Measurements from ENCODE around the gene RACGAP1.

The RACGAP1 gene

DNA sequence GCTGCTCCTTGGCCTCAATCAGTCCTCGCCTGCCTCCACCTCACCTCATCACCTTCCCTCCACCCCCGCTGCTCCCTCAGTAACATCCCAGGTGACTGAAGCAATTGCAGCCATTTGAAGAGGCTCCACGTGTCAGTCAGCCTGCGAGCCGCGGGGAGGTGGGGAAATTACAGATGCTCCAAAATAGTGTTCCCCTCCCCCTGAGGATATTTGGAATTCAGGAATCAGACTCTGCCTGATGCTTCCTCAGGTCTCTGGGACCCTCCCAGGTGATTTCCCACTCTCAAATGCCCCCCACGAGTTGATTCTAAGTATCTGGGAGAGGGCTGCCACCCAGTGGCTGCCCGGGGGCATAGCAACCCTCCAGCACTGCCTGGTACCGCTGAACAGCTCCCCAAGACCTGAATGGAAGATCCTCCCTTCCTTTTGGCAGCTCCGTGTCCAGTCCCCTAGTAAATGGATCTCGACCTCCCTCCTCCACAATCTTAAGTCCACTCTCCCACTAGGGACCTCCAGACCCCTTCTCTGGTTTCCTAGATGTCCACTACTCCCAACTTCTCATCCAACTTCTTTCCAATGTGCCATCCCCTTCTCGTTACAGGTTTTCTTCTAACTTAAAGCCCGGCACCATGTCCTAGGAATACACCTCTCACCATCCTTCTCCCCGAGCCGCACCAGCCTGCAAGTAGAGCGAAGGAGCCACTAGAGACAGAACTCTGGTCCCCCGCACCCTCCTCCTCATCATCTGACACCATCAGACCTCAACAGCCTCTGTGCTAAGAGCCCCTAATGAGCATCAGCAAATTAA, 30.7 kb upstream of the RACGAP1 start:
- no peak overlapping the region for H3K4me3 ChIP-seq (replicated peaks; ENCODE audit: low read depth, low read length)
- DNase-seq (ENCODE audit: low read depth): peak; percentile 48
- TF ChIP-seq, protein P1, sequence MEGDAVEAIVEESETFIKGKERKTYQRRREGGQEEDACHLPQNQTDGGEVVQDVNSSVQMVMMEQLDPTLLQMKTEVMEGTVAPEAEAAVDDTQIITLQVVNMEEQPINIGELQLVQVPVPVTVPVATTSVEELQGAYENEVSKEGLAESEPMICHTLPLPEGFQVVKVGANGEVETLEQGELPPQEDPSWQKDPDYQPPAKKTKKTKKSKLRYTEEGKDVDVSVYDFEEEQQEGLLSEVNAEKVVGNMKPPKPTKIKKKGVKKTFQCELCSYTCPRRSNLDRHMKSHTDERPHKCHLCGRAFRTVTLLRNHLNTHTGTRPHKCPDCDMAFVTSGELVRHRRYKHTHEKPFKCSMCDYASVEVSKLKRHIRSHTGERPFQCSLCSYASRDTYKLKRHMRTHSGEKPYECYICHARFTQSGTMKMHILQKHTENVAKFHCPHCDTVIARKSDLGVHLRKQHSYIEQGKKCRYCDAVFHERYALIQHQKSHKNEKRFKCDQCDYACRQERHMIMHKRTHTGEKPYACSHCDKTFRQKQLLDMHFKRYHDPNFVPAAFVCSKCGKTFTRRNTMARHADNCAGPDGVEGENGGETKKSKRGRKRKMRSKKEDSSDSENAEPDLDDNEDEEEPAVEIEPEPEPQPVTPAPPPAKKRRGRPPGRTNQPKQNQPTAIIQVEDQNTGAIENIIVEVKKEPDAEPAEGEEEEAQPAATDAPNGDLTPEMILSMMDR (IDR thresholded peaks at IDR 0.05; ENCODE audit: low read length, missing control alignments): peak; percentile 99

DNA sequence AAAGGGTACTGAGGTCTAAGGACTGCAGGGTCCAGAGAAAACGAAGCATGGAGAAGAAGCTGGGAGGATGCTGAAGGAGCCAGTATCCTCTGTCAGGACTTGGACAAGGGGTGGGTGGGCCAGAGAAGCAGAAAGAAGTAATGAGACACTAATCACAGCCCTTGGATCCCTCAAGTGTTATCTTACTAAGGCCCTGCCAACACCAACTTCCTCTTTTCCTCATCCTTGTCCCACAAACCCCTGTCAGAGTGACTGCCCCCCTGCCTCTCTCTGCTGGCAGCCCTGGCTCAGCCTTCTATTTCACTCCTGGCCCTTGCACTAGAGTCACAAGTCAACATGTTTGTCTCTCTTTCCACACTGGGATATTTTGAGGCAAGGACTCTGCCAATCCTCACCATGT, 28.3 kb upstream of the RACGAP1 start:
- H3K4me3 ChIP-seq (replicated peaks; ENCODE audit: low read depth, low read length): no peak overlapping the region
- DNase-seq (ENCODE audit: low read depth): no peak
- TF ChIP-seq, protein P1 (IDR thresholded peaks at IDR 0.05; ENCODE audit: low read length, missing control alignments): no peak

DNA sequence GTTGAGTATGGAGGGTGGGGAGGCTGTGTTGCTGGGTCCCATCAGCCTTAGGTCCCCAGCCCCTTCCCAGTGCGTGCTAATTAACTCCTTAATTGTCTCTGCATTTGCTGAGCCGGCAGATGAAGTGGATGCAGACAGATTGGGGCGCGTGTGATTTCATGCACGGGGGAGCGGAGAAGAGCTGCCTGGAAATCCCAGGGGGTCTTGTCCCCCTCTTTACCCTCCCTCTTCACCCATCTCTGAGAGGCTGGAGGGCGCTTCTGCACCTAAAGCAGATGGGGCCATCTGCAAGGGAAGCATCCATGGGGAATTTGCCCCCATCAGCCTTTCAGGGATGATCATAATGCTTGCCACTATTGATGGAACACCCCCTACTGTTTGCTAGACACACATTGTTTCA, 27.7 kb upstream of the RACGAP1 start:
- no peak overlapping the region for H3K4me3 ChIP-seq (replicated peaks; ENCODE audit: low read depth, low read length)
- TF ChIP-seq, protein P1 (IDR thresholded peaks at IDR 0.05; ENCODE audit: low read length, missing control alignments): no peak
- DNase-seq (ENCODE audit: low read depth): no peak

DNA sequence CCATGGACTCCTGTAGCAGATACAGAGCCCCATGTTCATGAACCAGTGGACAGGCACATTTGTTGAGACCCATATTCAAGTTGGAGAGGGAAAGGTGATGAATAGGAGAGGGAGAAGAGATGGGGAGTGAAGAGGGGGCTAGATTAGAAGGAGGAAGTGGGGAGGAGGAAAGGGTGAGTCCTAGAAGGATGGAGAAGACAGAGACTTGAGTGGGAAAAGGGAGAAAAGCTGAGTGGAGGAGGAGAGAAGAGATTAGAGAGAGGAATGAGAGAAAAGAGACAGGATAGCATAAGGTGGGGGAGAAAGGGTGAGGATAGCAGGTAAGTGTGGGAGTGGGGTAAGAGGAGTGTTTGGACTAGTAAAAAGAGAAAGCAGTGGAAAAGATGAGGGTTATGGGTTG, 27.2 kb upstream of the RACGAP1 start:
- TF ChIP-seq, protein P1 (IDR thresholded peaks at IDR 0.05; ENCODE audit: low read length, missing control alignments): no peak
- no peak for DNase-seq (ENCODE audit: low read depth)
- H3K4me3 ChIP-seq (replicated peaks; ENCODE audit: low read depth, low read length): no peak overlapping the region

DNA sequence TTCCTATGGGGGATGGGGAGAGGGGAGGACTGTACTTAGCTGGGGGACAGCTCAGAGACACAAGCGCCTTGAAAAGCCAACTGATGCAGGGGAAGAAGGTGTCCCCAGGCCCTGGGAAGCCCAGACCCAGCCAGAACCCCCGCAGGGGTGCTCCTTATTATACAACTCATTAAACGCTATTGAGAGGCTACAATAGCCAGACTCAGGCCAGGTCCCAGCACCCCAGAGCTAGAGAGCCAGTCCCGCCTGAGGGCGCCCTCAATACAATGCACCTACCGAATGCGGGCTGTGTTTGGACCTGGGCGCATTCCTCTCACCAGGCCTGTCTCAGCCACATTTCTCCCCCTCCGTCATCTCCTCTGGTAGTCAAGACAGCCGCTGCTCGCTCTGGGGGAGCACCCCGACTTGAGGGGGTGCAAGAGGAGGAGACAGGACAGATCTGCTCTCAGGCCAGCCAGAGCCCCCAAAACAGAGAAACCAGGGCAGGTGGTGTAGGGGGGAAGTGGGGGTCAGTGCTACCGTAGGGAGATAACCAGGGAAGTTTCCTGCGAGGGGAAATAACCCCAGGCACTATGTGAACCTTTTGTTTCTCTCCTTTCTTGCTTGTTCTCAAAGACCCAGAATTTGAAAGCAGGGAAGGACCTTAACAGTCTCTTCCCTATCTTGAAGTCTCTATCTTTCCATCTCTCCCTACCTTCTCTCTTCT, 26.0 kb upstream of the RACGAP1 start:
- TF ChIP-seq, protein P1 (IDR thresholded peaks at IDR 0.05; ENCODE audit: low read length, missing control alignments): no peak
- no peak for DNase-seq (ENCODE audit: low read depth)
- no peak overlapping the region for H3K4me3 ChIP-seq (replicated peaks; ENCODE audit: low read depth, low read length)

DNA sequence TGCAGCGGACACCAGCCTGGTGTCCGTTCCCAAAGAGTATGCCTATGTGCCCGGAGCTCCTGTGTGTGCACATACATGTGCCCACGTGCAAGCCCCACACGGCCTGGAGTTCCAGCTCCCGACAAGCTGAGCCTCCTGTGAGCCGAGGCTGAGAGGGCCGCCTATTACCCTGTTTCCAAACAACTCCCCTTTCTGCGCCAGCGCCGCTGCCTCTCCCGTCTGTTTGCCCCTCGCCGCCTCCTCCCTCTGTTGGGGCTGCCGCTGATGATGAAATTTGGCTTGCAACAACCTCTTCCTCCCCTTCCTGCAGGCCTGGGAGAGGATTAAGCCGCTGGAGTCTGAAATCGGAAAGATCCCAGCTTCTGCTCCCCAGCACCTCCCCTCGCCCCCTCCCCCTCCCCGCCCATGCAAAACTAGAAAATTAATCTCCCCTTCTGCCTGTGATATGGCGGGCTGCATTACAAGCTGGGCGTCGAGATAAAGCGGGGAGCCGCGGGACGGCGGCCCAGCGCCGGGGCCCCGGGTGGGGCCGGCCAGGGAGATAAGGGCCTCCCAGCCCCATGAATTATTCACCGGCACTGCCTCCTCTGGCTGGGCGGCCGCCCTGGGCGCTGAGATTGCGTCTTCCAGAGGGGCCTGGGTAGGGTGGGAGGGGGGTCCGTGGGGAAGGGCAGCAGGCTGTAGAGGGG, 25.3 kb upstream of the RACGAP1 start:
- TF ChIP-seq, protein P1 (IDR thresholded peaks at IDR 0.05; ENCODE audit: low read length, missing control alignments): no peak
- DNase-seq (ENCODE audit: low read depth): peak; percentile 90
- H3K4me3 ChIP-seq (replicated peaks; ENCODE audit: low read depth, low read length): peak overlapping the region; percentile 19
